NB4 (cell line): ENCODE results near the gene OR51B4.

Experiments
- MYC ChIP-seq: IDR thresholded peaks from 2 replicates; pipeline ENCODE4 v1.6.1; 2011; ENCODE audit warnings: low read depth, low read length
- POLR2A ChIP-seq: IDR thresholded peaks from 2 replicates; pipeline ENCODE4 v1.6.1; 2011; ENCODE audit warnings: mild to moderate bottlenecking; ENCODE audit not compliant: insufficient read length; ENCODE audit errors: extremely low read depth
- TF ChIP-seq, protein P1 (sequence below): IDR thresholded peaks from one replicate; pipeline ENCODE4 v1.5.1; 2012; ENCODE audit warnings: low read depth, low read length
- TF ChIP-seq, protein P2 (sequence below): IDR thresholded peaks from 2 replicates; pipeline ENCODE4 v1.6.1; 2011; ENCODE audit warnings: low read depth, low read length

DNA sequence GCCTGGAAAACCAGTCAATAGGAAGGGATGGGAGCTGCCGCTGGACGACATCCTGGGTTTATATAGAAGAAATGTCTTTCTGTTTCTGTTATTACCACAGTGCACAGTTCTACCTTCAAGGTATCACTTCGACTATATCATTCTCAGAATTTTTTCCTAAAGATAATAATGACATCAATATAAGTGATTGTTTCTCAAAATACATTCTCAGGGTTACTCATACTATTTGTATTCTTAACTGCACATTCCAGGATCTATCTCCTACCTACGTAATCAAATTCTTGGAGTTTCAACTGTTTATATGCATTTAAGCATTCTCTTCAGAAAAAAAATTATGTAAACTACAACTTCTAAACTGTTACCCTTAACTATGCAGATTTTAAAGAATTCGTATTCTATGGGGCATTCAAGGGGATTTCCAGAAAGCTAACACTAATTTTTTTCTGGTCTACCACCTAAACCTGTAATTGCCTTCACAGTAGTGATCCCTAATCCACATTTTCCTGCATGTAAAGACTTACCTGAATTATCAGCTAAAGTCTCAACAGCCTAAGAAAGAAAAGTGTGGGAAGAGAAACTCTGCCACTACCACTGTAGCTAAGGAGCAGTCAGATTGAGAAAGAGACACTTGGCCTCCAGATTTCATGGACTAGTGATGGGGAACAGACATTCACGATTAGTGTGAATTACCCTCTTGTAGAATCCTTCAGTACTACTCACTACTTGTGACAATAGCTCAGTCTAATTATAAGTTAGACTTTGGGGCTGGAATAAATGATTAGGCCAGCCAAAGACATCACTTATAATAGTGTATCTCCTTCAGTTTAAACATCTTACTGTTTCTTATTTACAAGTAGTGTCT lies 42.0 kb upstream of the OR51B4 start, which contains the start of gene OR51B5:
- TF ChIP-seq POLR2A (no peak), MYC (no peak)
- TF ChIP-seq, protein P1, sequence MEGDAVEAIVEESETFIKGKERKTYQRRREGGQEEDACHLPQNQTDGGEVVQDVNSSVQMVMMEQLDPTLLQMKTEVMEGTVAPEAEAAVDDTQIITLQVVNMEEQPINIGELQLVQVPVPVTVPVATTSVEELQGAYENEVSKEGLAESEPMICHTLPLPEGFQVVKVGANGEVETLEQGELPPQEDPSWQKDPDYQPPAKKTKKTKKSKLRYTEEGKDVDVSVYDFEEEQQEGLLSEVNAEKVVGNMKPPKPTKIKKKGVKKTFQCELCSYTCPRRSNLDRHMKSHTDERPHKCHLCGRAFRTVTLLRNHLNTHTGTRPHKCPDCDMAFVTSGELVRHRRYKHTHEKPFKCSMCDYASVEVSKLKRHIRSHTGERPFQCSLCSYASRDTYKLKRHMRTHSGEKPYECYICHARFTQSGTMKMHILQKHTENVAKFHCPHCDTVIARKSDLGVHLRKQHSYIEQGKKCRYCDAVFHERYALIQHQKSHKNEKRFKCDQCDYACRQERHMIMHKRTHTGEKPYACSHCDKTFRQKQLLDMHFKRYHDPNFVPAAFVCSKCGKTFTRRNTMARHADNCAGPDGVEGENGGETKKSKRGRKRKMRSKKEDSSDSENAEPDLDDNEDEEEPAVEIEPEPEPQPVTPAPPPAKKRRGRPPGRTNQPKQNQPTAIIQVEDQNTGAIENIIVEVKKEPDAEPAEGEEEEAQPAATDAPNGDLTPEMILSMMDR, result no peak
- TF ChIP-seq, protein P2, sequence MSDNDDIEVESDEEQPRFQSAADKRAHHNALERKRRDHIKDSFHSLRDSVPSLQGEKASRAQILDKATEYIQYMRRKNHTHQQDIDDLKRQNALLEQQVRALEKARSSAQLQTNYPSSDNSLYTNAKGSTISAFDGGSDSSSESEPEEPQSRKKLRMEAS, result no peak
